Small intestine (tissue), 16 donors: ENCODE measurements around the gene PEX12. TPM values are rescaled to one million over a fixed set of nuclear protein-coding genes. Genes with fewer than 3 reads are reported as not detected.
A peak's percentile ranks its signal among the peaks of the same experiment; 100 is the strongest.

ENCODE experiments used
- DNase-seq, 2 donors: peaks; one replicate each; pipeline versions ENCODE4 v3.0.0 to v3.0.0-alpha.2; 2013
- FAIRE-seq: peaks from 2 replicates; lab custom pipeline; 2012; peaks lifted over from hg19 to GRCh38; lab: Jason Lieb, UNC
- H3K27ac ChIP-seq, 3 donors: one replicate each; pipeline ENCODE4 v1.5.1; 2013; ENCODE audit warnings: low read length in 2 of 3, mild to moderate bottlenecking in 2 of 3, control low read depth in 1 of 3, inconsistent platforms in 1 of 3, low read depth in 1 of 3, moderate library complexity in 1 of 3
- H3K27me3 ChIP-seq, 3 donors: one replicate each; pipeline ENCODE4 v1.6.1; 2013; ENCODE audit warnings: low read length in 3 of 3, inconsistent platforms in 1 of 3; ENCODE audit not compliant: control insufficient read depth in 3 of 3, insufficient read depth in 3 of 3
- H3K36me3 ChIP-seq, 3 donors: one replicate each; pipeline ENCODE4 v1.6.1; 2013; ENCODE audit warnings: low read length in 3 of 3, inconsistent platforms in 1 of 3, low read depth in 1 of 3, mild to moderate bottlenecking in 1 of 3, moderate library complexity in 1 of 3; ENCODE audit not compliant: control insufficient read depth in 3 of 3, insufficient read depth in 2 of 3
- H3K4me1 ChIP-seq, 3 donors: one replicate each; pipeline ENCODE4 v1.6.1; 2013; ENCODE audit warnings: low read length in 2 of 3, inconsistent platforms in 1 of 3, low read depth in 1 of 3, mild to moderate bottlenecking in 1 of 3, moderate library complexity in 1 of 3; ENCODE audit not compliant: control insufficient read depth in 3 of 3, insufficient read depth in 2 of 3
- H3K4me3 ChIP-seq, 3 donors: one replicate each; pipeline ENCODE4 v1.5.1; 2013; ENCODE audit warnings: low read length in 3 of 3, control low read depth in 1 of 3, inconsistent platforms in 1 of 3, low read depth in 1 of 3, mild to moderate bottlenecking in 1 of 3, moderate library complexity in 1 of 3
- H3K9me3 ChIP-seq, 2 donors: one replicate each; pipeline ENCODE4 v1.6.1; 2013; ENCODE audit warnings: low read depth in 1 of 2, low read length in 1 of 2; ENCODE audit not compliant: control insufficient read depth in 2 of 2, insufficient read depth in 1 of 2
- WGBS, 3 donors: extraction: QIAGEN DNeasy Blood & Tissue Kit; methylation state at CpG; one replicate each; pipeline ENCODE4 v1.1.7; 2013; 5-methylcytosine and 5-hydroxymethylcytosine counted together
- long read RNA-seq, 10 donors: transcript quantifications; one replicate each; lab custom pipeline, GENCODE V29; 2026
- polyA plus RNA-seq, 4 donors: library from polyadenylated mRNA; stranded (reverse) in 3 of 4; unstranded in 1 of 4; fragments of 200-250 nt in 3 of 4; fragments of 120-200 nt in 1 of 4; gene quantifications; one replicate each; pipeline versions ENCODE4 v1.2.1 to v1.2.3, GENCODE V29; 2013
- donor health status: healthy with polysubstance abuse.
- donor health status: control.
- donor health status: control.
- donor health status: Bipolar disorder and iron deficiency.
- donor health status: healthy.

PEX12 gene
- polyA plus RNA-seq = 1 to 10 TPM; 2.9 to 7.4 (median 3.4) TPM
- long read RNA-seq, donor 1 = 0 reads
- long read RNA-seq, donor 2, partial matches to known transcripts = 0 of 1 reads
- long read RNA-seq, donor 2, other reads (novel, unspliced or antisense) = 0 of 1 reads
- long read RNA-seq, donor 3, partial matches to known transcripts = 0 of 1 reads
- long read RNA-seq, donor 3, other reads (novel, unspliced or antisense) = 0 of 1 reads
- long read RNA-seq, donor 4 = 0 reads
- long read RNA-seq, donor 5 = 0 reads
- long read RNA-seq, donor 6, partial matches to known transcripts = 0 of 1 reads
- long read RNA-seq, donor 6, other reads (novel, unspliced or antisense) = 0 of 1 reads
- long read RNA-seq, donor 7, transcript PEX12-201 (3 exons, 2,675 nt) = major isoform, 6 of 73 reads
- long read RNA-seq, donor 7, partial matches to known transcripts = 59 of 73 reads
- long read RNA-seq, donor 7, other reads (novel, unspliced or antisense) = 8 of 73 reads
- long read RNA-seq, donor 8 = 0 reads
- long read RNA-seq, donor 9, partial matches to known transcripts = 0 of 1 reads
- long read RNA-seq, donor 9, other reads (novel, unspliced or antisense) = 0 of 1 reads
- long read RNA-seq, donor 10, partial matches to known transcripts = 0 of 1 reads
- long read RNA-seq, donor 10, other reads (novel, unspliced or antisense) = 0 of 1 reads

DNA sequence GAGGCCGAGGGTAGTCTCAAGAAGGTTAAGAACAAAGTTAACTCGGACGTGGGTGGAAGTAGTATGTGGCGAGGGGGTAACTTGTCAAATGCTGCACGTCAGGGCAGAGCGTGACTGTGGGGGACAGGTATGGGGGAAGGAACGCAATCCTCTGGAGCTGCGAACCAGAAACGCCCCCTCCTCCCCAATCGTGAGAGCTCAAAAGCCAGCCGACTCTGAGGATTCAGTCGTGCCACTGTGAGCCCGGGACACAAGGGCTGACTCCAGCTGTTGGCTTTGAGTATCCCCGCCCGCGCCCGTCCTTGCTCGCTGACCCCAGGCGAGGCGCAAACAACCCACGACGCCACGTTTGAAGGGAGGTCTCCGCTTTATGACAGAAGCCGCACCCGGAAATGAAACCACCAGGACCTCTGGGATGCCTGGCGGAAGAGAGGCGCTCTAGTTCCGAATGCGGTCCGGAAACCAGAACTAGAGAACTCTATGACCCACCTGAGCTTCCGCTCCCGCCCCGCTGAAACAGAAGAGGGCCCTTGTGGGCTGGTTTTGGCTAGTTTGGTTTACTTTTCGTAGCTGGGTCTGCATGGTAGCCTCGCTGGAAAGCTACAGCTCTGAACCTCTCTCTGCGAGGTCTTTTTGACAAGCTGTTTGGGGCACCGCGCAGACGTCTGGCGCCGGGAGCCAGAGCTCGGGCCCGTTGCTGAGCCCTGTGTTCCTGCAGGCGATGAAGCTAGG lies at the start of gene PEX12:
PEX12 (minus strand) TSS at position 375 of the 732 bp plus-strand sequence. CDS start 550 bp downstream, outside the sequence.
- Histone ChIP-seq H3K27me3 (no peaks in the 10 kb centered on the region), H3K27ac (peak within 1 kb of the TSS; percentile 84 to 94 (median 88)), H3K4me1 (peaks cover 0 to 3% (median 3%) of the 10 kb centered on the region in 3 donors), H3K9me3 (no peaks in the 10 kb centered on the region), H3K36me3 (peaks cover 0 to 4% (median 0%) of the 10 kb centered on the region in 3 donors), H3K4me3 (peak within 1 kb of the TSS; percentile 53 to 80 (median 76))
- FAIRE-seq (no peak), DNase-seq (peak; percentile 94)
- WGBS, 3 donors = 0% methylated on average over 44 to 45 of the region's 45 CpGs

DNA sequence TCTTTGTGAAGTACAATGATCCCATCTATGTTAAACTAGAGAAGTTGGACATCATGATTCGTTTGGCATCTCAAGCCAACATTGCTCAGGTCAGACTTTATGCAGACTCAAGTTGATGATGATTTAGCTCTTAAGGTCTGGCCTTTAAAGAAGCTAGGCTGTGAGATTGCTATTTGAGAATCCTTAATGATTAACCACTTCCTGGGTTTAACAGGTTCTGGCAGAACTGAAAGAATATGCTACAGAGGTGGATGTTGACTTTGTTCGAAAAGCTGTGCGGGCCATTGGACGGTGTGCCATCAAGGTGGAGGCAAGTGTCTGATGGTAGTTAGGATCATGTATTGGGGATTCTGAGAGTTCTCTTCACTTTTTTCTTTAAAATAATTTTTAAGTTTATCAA lies 49.0 kb upstream of the PEX12 start:
- DNase-seq (peak; percentile 47 to 66), FAIRE-seq (no peak)
- WGBS, 3 donors = 41 to 72% (median 58%) methylated on average over 4 of the region's 4 CpGs
- Histone ChIP-seq H3K4me3 (no peak overlapping the region), H3K4me1 (peaks cover 0 to 9% (median 0%) of the 10 kb centered on the region in 3 donors), H3K9me3 (no peaks in the 10 kb centered on the region), H3K27ac (no peak overlapping the region), H3K36me3 (peaks cover 4 to 16% (median 10%) of the 10 kb centered on the region in 3 donors), H3K27me3 (no peaks in the 10 kb centered on the region)

DNA sequence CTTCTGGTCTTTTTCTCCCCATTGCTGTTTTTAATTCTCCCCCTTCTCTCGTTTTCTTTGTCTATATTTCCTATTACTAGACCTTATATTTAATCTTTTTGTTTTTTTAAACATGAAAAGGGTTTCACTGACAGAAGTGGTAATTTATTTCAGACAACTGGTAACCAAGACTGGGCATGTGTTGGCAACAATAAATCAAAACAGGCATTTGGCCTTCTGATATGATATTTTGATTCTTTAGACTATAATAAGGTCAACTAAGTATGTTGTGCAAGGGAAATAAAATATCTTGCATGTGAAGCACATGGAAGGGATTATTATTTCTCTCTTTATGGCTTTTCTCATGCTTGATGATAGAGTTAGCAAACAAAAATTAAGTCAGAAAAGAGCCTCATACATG lies 43.4 kb upstream of the PEX12 start:
- Histone ChIP-seq H3K27me3 (no peaks in the 10 kb centered on the region), H3K4me3 (no peak overlapping the region), H3K9me3 (no peaks in the 10 kb centered on the region), H3K27ac (no peak overlapping the region), H3K4me1 (peaks cover 0 to 4% (median 0%) of the 10 kb centered on the region in 3 donors), H3K36me3 (peaks cover 4 to 12% (median 7%) of the 10 kb centered on the region in 3 donors)
- 81 to 88% (median 88%) methylated on average over 1 of the region's 1 CpG for WGBS, 3 donors
- no peak for FAIRE-seq
- no peak for DNase-seq

DNA sequence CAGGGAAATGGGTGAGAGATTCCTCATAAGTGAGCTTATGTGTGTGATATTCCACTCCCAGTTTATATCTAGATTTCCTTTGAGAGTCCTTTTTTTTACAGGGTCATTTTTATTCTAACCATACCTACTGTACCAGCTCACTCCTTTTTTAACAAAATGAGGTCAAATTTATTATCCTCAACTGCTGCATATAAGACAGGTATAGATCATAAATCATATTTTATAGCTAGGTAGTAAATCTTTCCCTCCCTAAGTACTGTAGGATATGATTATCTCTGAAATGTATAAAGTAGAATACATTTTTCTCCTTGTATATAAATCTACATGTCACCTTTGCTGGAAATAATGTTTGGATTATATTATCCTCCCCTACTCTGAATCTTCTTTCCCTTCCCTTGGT lies 40.3 kb upstream of the PEX12 start:
- FAIRE-seq (no peak), DNase-seq (peak in 1 of 2 donors; percentile 5)
- H3K27ac ChIP-seq = no peak overlapping the region

DNA sequence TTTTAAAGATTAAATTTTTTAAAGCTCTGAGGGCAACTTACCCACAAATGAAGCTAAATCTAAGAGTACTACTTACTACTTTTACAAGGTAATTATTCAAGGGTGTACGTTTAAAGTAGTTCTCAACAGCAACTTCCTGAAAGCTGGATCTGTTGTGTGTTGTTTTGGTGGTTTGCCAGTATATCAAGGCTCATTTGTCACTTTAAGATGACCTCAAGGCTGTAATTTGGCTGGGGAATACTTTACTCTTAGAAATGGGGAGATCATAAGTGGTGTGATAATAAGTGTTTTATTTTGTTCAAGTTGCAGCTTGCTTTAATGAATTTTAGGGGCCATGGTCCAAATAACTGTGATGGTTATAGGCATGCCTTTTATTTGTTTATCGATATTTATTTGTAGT lies 39.1 kb upstream of the PEX12 start:
- H3K27ac ChIP-seq = no peak overlapping the region
- DNase-seq (no peak), FAIRE-seq (no peak)
- peaks cover 0 to 2% (median 0%) of the 10 kb centered on the region in 3 donors for H3K4me1 ChIP-seq
- no peaks in the 10 kb centered on the region for H3K27me3 ChIP-seq
- H3K4me3 ChIP-seq = no peak overlapping the region
- H3K36me3 ChIP-seq = peaks cover 0 to 17% (median 3%) of the 10 kb centered on the region in 3 donors
- 63 to 67% (median 64%) methylated on average over 2 of the region's 2 CpGs for WGBS, 3 donors
- H3K9me3 ChIP-seq = no peaks in the 10 kb centered on the region

More for the DNA sequence above, 40.3 kb upstream of the PEX12 start:
- Histone ChIP-seq H3K4me1 (peaks cover 0 to 2% (median 0%) of the 10 kb centered on the region in 3 donors), H3K9me3 (no peaks in the 10 kb centered on the region), H3K36me3 (peaks cover 0 to 15% (median 3%) of the 10 kb centered on the region in 3 donors), H3K4me3 (no peak overlapping the region), H3K27me3 (no peaks in the 10 kb centered on the region)

DNA sequence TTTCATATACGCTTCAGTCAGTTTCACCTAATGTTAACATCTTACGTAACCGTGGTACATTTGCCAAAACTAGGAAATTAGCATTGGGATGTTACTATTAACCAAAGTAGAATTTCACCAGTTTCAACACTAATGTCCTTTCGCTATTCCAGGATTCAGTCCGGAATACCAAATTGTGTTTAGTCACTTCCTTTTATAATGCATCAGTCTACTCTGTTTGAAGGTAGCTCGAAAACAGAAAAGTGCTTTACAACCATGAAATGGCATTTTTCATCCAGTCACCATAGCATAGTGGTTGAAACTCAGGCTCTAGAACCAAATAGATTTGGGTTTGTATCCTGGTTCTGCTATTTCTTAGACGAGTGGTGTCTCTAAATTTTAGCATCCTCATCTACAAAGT lies 38.2 kb upstream of the PEX12 start:
- Histone ChIP-seq H3K36me3 (peaks cover 0 to 17% (median 3%) of the 10 kb centered on the region in 3 donors), H3K4me1 (peaks cover 0 to 2% (median 0%) of the 10 kb centered on the region in 3 donors), H3K27ac (no peak overlapping the region), H3K27me3 (no peaks in the 10 kb centered on the region), H3K9me3 (no peaks in the 10 kb centered on the region), H3K4me3 (no peak overlapping the region)
- no peak for FAIRE-seq
- DNase-seq = no peak
- WGBS, 3 donors = 92 to 94% (median 94%) methylated on average over 7 of the region's 7 CpGs

DNA sequence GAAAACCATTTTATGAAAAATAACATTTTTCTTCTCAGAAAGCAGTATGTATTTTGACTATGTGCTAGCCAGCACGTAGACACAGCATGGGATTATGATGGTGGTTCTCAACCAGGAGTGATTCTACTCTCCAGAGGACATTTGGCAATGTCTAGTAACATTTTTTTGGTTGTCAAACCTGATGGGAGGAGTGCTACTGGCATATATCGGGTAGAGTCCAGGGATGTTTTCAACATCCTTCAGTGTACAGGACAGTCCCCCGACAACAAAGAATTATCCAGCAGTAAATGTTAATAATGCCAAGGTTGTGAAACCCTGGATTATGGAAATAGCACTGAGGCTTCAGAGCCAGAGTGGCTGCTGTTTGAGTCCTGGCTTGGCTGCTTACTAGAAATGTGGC lies 36.4 kb upstream of the PEX12 start:
- no peak for FAIRE-seq
- Histone ChIP-seq H3K4me3 (peak overlapping the region in 1 of 3 donors; percentile 5), H3K4me1 (peaks cover 0 to 2% (median 0%) of the 10 kb centered on the region in 3 donors), H3K27ac (no peak overlapping the region), H3K36me3 (peaks cover 0 to 27% (median 3%) of the 10 kb centered on the region in 3 donors), H3K9me3 (no peaks in the 10 kb centered on the region), H3K27me3 (no peaks in the 10 kb centered on the region)
- no peak for DNase-seq
- 90 to 93% (median 93%) methylated on average over 3 of the region's 3 CpGs for WGBS, 3 donors
